Panc1 (cell line): ENCODE data around the gene NAT9.

Experiments used
- REST ChIP-seq, 2 experiments: IDR thresholded peaks; 2 replicates each; pipeline ENCODE4 v1.6.1; 2011 to 2012; ENCODE audit warnings: low read depth in 2 of 2, control low read depth in 1 of 2, low read length in 1 of 2, mild to moderate bottlenecking in 1 of 2, moderate library complexity in 1 of 2; ENCODE audit not compliant: insufficient read depth in 1 of 2
- TF ChIP-seq, protein P1 (sequence below): fragments of 450-650 bp; IDR thresholded peaks from 2 replicates; pipeline ENCODE4 v1.5.1; 2017; ENCODE audit warnings: mild to moderate bottlenecking

DNA sequence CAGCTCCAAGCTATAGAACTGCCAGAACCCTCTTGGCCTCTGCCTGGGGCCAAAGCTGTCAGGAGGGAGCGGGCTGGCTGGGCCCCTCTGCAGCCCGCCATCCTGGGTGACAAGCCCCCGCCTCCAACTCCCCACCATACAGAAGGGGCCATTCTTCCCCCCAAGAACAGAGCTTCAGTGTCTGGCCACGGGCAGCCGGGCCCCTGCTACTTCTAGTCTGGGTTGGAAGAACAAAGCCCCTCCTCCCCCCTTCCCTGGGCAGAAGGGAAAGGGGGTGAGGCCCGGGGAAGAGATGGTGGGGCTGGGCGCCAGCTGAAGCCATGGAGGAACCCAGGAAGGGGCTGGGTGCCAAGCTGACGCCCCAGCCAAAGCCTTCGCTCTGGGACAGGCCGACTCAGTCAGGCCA, 9.0 kb downstream of the NAT9 start:
- no peak for TF ChIP-seq REST (IDR thresholded peaks at IDR 0.05; ENCODE audit: insufficient read depth in 1 of 2, low read depth in 2 of 2, low read length in 1 of 2)
- TF ChIP-seq, protein P1, sequence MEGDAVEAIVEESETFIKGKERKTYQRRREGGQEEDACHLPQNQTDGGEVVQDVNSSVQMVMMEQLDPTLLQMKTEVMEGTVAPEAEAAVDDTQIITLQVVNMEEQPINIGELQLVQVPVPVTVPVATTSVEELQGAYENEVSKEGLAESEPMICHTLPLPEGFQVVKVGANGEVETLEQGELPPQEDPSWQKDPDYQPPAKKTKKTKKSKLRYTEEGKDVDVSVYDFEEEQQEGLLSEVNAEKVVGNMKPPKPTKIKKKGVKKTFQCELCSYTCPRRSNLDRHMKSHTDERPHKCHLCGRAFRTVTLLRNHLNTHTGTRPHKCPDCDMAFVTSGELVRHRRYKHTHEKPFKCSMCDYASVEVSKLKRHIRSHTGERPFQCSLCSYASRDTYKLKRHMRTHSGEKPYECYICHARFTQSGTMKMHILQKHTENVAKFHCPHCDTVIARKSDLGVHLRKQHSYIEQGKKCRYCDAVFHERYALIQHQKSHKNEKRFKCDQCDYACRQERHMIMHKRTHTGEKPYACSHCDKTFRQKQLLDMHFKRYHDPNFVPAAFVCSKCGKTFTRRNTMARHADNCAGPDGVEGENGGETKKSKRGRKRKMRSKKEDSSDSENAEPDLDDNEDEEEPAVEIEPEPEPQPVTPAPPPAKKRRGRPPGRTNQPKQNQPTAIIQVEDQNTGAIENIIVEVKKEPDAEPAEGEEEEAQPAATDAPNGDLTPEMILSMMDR: no peak
